Gastrocnemius medialis (tissue), 4 donors: ENCODE data around the gene ASCL5.

ENCODE experiments used
- CTCF ChIP-seq, 5 experiments: fragments of 450-650 bp in 3 of 5; fragments of 200-600 bp in 2 of 5; sonication (generic) in 2 of 5; IDR thresholded peaks in 4 of 5; conservative IDR thresholded peaks in 1 of 5; 1 replicate in 4 of 5; 2 replicates in 1 of 5; pipeline ENCODE4 v1.5.1; 2016 to 2019; ENCODE audit warnings: antibody characterized with exemption in 5 of 5, mild to moderate bottlenecking in 3 of 5, moderate library complexity in 3 of 5
- POLR2A ChIP-seq, 2 donors: fragments of 450-650 bp; IDR thresholded peaks; one replicate each; pipeline ENCODE4 v1.6.1; 2017; ENCODE audit warnings: antibody characterized with exemption in 2 of 2, mild to moderate bottlenecking in 2 of 2, moderate library complexity in 2 of 2

- TF ChIP-seq CTCF (IDR thresholded peaks at IDR 0.05 in 4 of 5, conservative IDR thresholded peaks at IDR 0.05 in 1 of 5) (no peak), POLR2A (IDR thresholded peaks at IDR 0.05) (no peak)
These were observed 61.3 kb downstream of the ASCL5 start for GRCh38 chr1:201065686-201066085.
